ENCODE data around the gene SLC12A8. TPM values are rescaled to one million over a fixed set of nuclear protein-coding genes. Genes with fewer than 3 reads are reported as not detected.
A peak's percentile ranks its signal among the peaks of the same experiment; 100 is the strongest.

The SLC12A8 gene
- total and polyA plus RNA-seq, 2 experiments from 2014 or later, result 3.1 to 3.4 TPM

GRCh38 chr3:125219261-125219701, 6.7 kb upstream of the SLC12A8 start:
- H3K36me3 ChIP-seq, result no peaks in the 10 kb centered on the region
- TF ChIP-seq CTCF (IDR thresholded peaks at IDR 0.05; ENCODE audit: low read depth, low read length), result no peak
- H3K27me3 ChIP-seq, result peaks cover under 1% of the 10 kb centered on the region
- H3K4me3 ChIP-seq, result no peak overlapping the region
- peaks cover 5% of the 10 kb centered on the region for H3K4me1 ChIP-seq (ENCODE audit: low read depth)
- peak in 1 of 2 donors; percentile 38 for DNase-seq (ENCODE audit: low read depth in 1 of 2, low spot score in 1 of 2)
- peak overlapping the region; percentile 42 for H3K27ac ChIP-seq
- H3K9me3 ChIP-seq (ENCODE audit: low read depth), result no peaks in the 10 kb centered on the region

GRCh38 chr3:125214738-125215137, 2.2 kb upstream of the SLC12A8 start:
- Histone ChIP-seq H3K4me3 (no peak overlapping the region), H3K4me1 (ENCODE audit: low read depth) (peaks cover 5% of the 10 kb centered on the region), H3K36me3 (no peaks in the 10 kb centered on the region), H3K9me3 (ENCODE audit: low read depth) (no peaks in the 10 kb centered on the region), H3K27ac (no peak overlapping the region), H3K27me3 (peaks cover 24% of the 10 kb centered on the region)
- DNase-seq (ENCODE audit: low read depth in 1 of 2, low spot score in 1 of 2), result no peak
- TF ChIP-seq CTCF (IDR thresholded peaks at IDR 0.05; ENCODE audit: low read depth, low read length), result no peak

GRCh38 chr3:125213946-125214542, 1.5 kb upstream of the SLC12A8 start:
- DNase-seq (ENCODE audit: low read depth in 1 of 2, low spot score in 1 of 2), result peak in 1 of 2 donors; percentile 19
- H3K27me3 ChIP-seq, result peaks cover 24% of the 10 kb centered on the region
- no peaks in the 10 kb centered on the region for H3K36me3 ChIP-seq
- no peak for TF ChIP-seq CTCF (IDR thresholded peaks at IDR 0.05; ENCODE audit: low read depth, low read length)
- H3K4me1 ChIP-seq (ENCODE audit: low read depth), result no peaks in the 10 kb centered on the region
- no peak overlapping the region for H3K27ac ChIP-seq
- no peaks in the 10 kb centered on the region for H3K9me3 ChIP-seq (ENCODE audit: low read depth)
- H3K4me3 ChIP-seq, result no peak overlapping the region

GRCh38 chr3:125213364-125213755, 812 bp upstream of the SLC12A8 start:
- Histone ChIP-seq H3K27me3 (peaks cover 24% of the 10 kb centered on the region), H3K4me3 (no peak overlapping the region), H3K9me3 (ENCODE audit: low read depth) (no peaks in the 10 kb centered on the region), H3K36me3 (no peaks in the 10 kb centered on the region), H3K4me1 (ENCODE audit: low read depth) (no peaks in the 10 kb centered on the region), H3K27ac (no peak overlapping the region)
- DNase-seq (ENCODE audit: low read depth in 1 of 2, low spot score in 1 of 2), result no peak
- TF ChIP-seq CTCF (IDR thresholded peaks at IDR 0.05; ENCODE audit: low read depth, low read length), result no peak

- Histone ChIP-seq H3K27ac (no peak overlapping the region), H3K36me3 (no peaks in the 10 kb centered on the region), H3K4me1 (ENCODE audit: low read depth) (no peaks in the 10 kb centered on the region), H3K27me3 (peaks cover 24% of the 10 kb centered on the region), H3K9me3 (ENCODE audit: low read depth) (no peaks in the 10 kb centered on the region), H3K4me3 (peak overlapping the region; percentile 57)
- DNase-seq (ENCODE audit: low read depth in 1 of 2, low spot score in 1 of 2), result peak in 1 of 2 donors; percentile 33
- TF ChIP-seq CTCF (IDR thresholded peaks at IDR 0.05; ENCODE audit: low read depth, low read length), result no peak
These were observed 448 bp downstream of the SLC12A8 start for GRCh38 chr3:125212091-125212508.

Data from cardiac muscle cell (in vitro differentiated cells and primary cell).